ENCODE data around the gene MOCS3.

MOCS3 gene

DNA sequence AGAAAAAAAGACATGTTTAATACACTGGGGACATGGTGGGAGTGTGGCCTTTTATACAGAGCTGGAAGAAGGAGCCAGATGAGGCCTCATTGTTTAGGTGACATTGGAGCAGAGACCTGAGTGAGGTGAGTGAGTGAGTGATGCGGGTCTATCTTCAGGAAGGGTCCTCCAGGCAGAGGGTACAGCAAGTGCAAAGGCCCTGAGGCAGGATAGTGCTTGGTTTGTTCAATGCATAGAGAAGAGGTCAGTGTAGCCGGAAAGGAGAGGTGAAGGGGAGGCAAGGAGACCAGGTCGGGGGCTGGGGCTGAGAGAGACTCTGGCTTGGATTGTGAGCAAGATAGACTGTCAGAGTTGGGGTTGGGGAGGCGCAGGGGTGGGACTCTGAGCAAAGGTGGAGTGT lies 40.7 kb downstream of the MOCS3 start:
- Histone ChIP-seq H3K79me2 (ENCODE audit: low read length) (no peaks in the 10 kb centered on the region), H3K4me3 (ENCODE audit: low read length) (no peak overlapping the region), H3F3A (ENCODE audit: insufficient read depth, low read length) (no peaks in the 10 kb centered on the region), H4K20me1 (ENCODE audit: insufficient read depth, low read length) (no peaks in the 10 kb centered on the region), H3K36me3 (replicated peaks; ENCODE audit: insufficient read depth, low read length) (no peaks in the 10 kb centered on the region), H3K9ac (ENCODE audit: low read length) (no peak overlapping the region), H3K4me2 (ENCODE audit: low read depth, low read length) (no peak overlapping the region), H2AFZ (ENCODE audit: low read length) (no peak overlapping the region), H3K9me3 (replicated peaks; ENCODE audit: insufficient read depth, low read length) (no peaks in the 10 kb centered on the region), H3K27ac (ENCODE audit: low read length) (no peak overlapping the region), H3K9me2 (replicated peaks; ENCODE audit: insufficient read depth, low read length) (no peaks in the 10 kb centered on the region), H3K4me1 (ENCODE audit: low read length) (no peaks in the 10 kb centered on the region), H3K27me3 (replicated peaks; ENCODE audit: insufficient read depth, low read length) (peaks cover 58% of the 10 kb centered on the region)
- TF ChIP-seq EZH2phosphoT487 (IDR thresholded peaks at IDR 0.05; ENCODE audit: low read length) (no peak), EZH2 (optimal IDR thresholded peaks at IDR 0.05; ENCODE audit: low read depth, low read length) (no peak), CTCF (IDR thresholded peaks at IDR 0.05; ENCODE audit: low read length) (no peak)
- DNase-seq: no peak

DNA sequence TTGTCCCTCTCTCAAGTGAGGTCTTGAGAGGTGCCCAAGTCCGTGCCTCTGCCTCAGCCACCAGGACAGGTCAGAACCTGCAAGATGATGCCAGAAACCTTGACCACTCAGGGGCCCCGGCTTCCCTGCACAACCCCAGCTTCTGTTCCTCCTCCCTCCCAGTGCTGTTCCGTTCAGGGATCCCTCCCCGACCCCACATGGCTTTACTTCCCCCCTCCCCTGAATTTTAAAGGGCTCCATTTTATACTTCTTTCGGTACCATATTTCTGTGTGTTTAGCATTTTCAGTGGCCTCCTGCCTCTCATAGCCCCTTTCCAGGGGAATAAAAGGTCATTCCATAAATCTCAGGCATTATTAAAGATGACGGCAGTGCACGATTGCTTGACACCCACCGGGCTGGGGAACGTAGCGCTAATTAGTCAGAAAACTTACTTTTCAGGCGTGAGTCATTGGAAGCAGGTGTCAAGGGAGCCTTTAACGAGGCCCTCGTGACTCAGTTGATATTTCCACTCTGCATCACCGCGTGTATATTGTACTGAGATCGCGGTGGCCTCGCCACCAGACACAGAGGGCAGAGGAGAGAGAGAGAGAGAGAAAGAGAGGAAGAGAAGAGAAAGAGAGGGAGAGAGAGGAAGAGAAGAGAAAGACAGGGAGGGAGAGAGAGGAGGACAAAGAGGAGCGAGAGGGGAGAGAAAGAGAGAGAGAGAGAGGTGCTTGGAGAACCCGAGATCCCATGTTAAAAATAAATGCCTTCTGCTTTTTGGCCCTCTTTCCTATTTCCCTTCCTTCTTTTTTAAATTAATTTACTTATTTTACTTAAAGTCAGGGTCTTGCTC lies 43.0 kb downstream of the MOCS3 start:
- no peak overlapping the region for H3K27ac ChIP-seq (ENCODE audit: low read length)
- H4K20me1 ChIP-seq (ENCODE audit: insufficient read depth, low read length): no peaks in the 10 kb centered on the region
- no peak overlapping the region for H3K4me3 ChIP-seq (ENCODE audit: low read length)
- DNase-seq: no peak
- no peak overlapping the region for H3K9ac ChIP-seq (ENCODE audit: low read length)
- H3K36me3 ChIP-seq (replicated peaks; ENCODE audit: insufficient read depth, low read length): no peaks in the 10 kb centered on the region
- H3K79me2 ChIP-seq (ENCODE audit: low read length): no peaks in the 10 kb centered on the region
- no peak overlapping the region for H3K4me2 ChIP-seq (ENCODE audit: low read depth, low read length)
- TF ChIP-seq CTCF (IDR thresholded peaks at IDR 0.05; ENCODE audit: low read length): no peak
- TF ChIP-seq EZH2 (optimal IDR thresholded peaks at IDR 0.05; ENCODE audit: low read depth, low read length): no peak
- TF ChIP-seq EZH2phosphoT487 (IDR thresholded peaks at IDR 0.05; ENCODE audit: low read length): no peak
- no peaks in the 10 kb centered on the region for H3F3A ChIP-seq (ENCODE audit: insufficient read depth, low read length)
- H3K4me1 ChIP-seq (ENCODE audit: low read length): no peaks in the 10 kb centered on the region
- no peak overlapping the region for H2AFZ ChIP-seq (ENCODE audit: low read length)
- H3K9me2 ChIP-seq (replicated peaks; ENCODE audit: insufficient read depth, low read length): no peaks in the 10 kb centered on the region
- no peaks in the 10 kb centered on the region for H3K9me3 ChIP-seq (replicated peaks; ENCODE audit: insufficient read depth, low read length)
- H3K27me3 ChIP-seq (replicated peaks; ENCODE audit: insufficient read depth, low read length): peaks cover 58% of the 10 kb centered on the region

DNA sequence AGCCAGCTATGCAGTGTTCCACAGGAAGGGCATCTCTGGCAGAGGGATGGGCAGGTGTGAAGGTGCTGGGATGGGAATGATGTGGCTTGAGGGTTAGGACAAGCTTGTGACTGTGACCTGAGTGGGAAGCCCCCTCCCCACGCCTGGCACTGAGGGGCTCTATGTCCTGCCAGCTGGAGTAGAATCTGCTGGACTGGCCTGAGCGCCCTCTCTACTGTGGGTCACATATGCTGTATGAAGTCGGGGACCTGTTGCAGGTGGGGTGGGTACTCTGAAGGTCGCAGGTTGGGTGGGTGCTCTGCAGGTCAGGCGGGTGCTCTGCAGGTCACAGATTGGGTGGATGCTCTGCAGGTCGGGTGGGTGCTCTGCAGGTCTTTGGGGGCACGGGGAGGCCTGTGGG lies 44.0 kb downstream of the MOCS3 start:
- no peak overlapping the region for H3K9ac ChIP-seq (ENCODE audit: low read length)
- H3K4me3 ChIP-seq (ENCODE audit: low read length): no peak overlapping the region
- H3K9me2 ChIP-seq (replicated peaks; ENCODE audit: insufficient read depth, low read length): no peaks in the 10 kb centered on the region
- no peak for DNase-seq
- H3K36me3 ChIP-seq (replicated peaks; ENCODE audit: insufficient read depth, low read length): no peaks in the 10 kb centered on the region
- H3K27me3 ChIP-seq (replicated peaks; ENCODE audit: insufficient read depth, low read length): peaks cover 50% of the 10 kb centered on the region
- no peak overlapping the region for H2AFZ ChIP-seq (ENCODE audit: low read length)
- H3F3A ChIP-seq (ENCODE audit: insufficient read depth, low read length): no peaks in the 10 kb centered on the region
- no peak overlapping the region for H3K27ac ChIP-seq (ENCODE audit: low read length)
- no peaks in the 10 kb centered on the region for H3K79me2 ChIP-seq (ENCODE audit: low read length)
- TF ChIP-seq CTCF (IDR thresholded peaks at IDR 0.05; ENCODE audit: low read length) (no peak), EZH2 (optimal IDR thresholded peaks at IDR 0.05; ENCODE audit: low read depth, low read length) (no peak), EZH2phosphoT487 (IDR thresholded peaks at IDR 0.05; ENCODE audit: low read length) (no peak)
- no peaks in the 10 kb centered on the region for H4K20me1 ChIP-seq (ENCODE audit: insufficient read depth, low read length)
- H3K4me2 ChIP-seq (ENCODE audit: low read depth, low read length): no peak overlapping the region
- no peaks in the 10 kb centered on the region for H3K4me1 ChIP-seq (ENCODE audit: low read length)
- no peaks in the 10 kb centered on the region for H3K9me3 ChIP-seq (replicated peaks; ENCODE audit: insufficient read depth, low read length)

All from MM.1S (cell line).